ENCODE data around the gene MUC5B.

Gene MUC5B

GRCh38 chr11:1251236-1251770 is 28.4 kb downstream of the MUC5B start:
- H3K9me3 ChIP-seq (ENCODE audit: control insufficient read depth in 5 of 5, low read length in 5 of 5), result no peaks in the 10 kb centered on the region
- H3K9ac ChIP-seq (ENCODE audit: low read length in 5 of 5), result no peak overlapping the region
- H3K4me3 ChIP-seq (ENCODE audit: low read depth in 1 of 5, low read length in 5 of 5), result no peak overlapping the region
- H3K4me1 ChIP-seq (ENCODE audit: control insufficient read depth in 5 of 5, insufficient read depth in 5 of 5, low read length in 5 of 5), result no peaks in the 10 kb centered on the region
- H3K27me3 ChIP-seq (ENCODE audit: control insufficient read depth in 5 of 5, insufficient read depth in 4 of 5, low read length in 5 of 5), result no peaks in the 10 kb centered on the region
- no peaks in the 10 kb centered on the region for H3K36me3 ChIP-seq (ENCODE audit: control insufficient read depth in 5 of 5, insufficient read depth in 5 of 5, low read length in 5 of 5)
- H3K27ac ChIP-seq (ENCODE audit: low read depth, low read length), result no peak overlapping the region

GRCh38 chr11:1252371-1253102 is 29.7 kb downstream of the MUC5B start:
- Histone ChIP-seq H3K4me3 (ENCODE audit: low read depth in 1 of 5, low read length in 5 of 5) (no peak overlapping the region), H3K27ac (ENCODE audit: low read depth, low read length) (no peak overlapping the region), H3K36me3 (ENCODE audit: control insufficient read depth in 5 of 5, insufficient read depth in 5 of 5, low read length in 5 of 5) (no peaks in the 10 kb centered on the region), H3K9ac (ENCODE audit: low read length in 5 of 5) (no peak overlapping the region), H3K9me3 (ENCODE audit: control insufficient read depth in 5 of 5, low read length in 5 of 5) (no peaks in the 10 kb centered on the region), H3K27me3 (ENCODE audit: control insufficient read depth in 5 of 5, insufficient read depth in 4 of 5, low read length in 5 of 5) (peaks cover 5 to 8% (median 6%) of the 10 kb centered on the region in 5 donors), H3K4me1 (ENCODE audit: control insufficient read depth in 5 of 5, insufficient read depth in 5 of 5, low read length in 5 of 5) (no peaks in the 10 kb centered on the region)

GRCh38 chr11:1253103-1253485 is 30.2 kb downstream of the MUC5B start:
- Histone ChIP-seq H3K27ac (ENCODE audit: low read depth, low read length) (no peak overlapping the region), H3K4me1 (ENCODE audit: control insufficient read depth in 5 of 5, insufficient read depth in 5 of 5, low read length in 5 of 5) (no peaks in the 10 kb centered on the region), H3K4me3 (ENCODE audit: low read depth in 1 of 5, low read length in 5 of 5) (no peak overlapping the region), H3K9ac (ENCODE audit: low read length in 5 of 5) (no peak overlapping the region), H3K27me3 (ENCODE audit: control insufficient read depth in 5 of 5, insufficient read depth in 4 of 5, low read length in 5 of 5) (peaks cover 5 to 12% (median 8%) of the 10 kb centered on the region in 5 donors), H3K36me3 (ENCODE audit: control insufficient read depth in 5 of 5, insufficient read depth in 5 of 5, low read length in 5 of 5) (no peaks in the 10 kb centered on the region), H3K9me3 (ENCODE audit: control insufficient read depth in 5 of 5, low read length in 5 of 5) (no peaks in the 10 kb centered on the region)

- no peak overlapping the region for H3K9ac ChIP-seq (ENCODE audit: low read length in 5 of 5)
- H3K9me3 ChIP-seq (ENCODE audit: control insufficient read depth in 5 of 5, low read length in 5 of 5), result no peaks in the 10 kb centered on the region
- H3K27ac ChIP-seq (ENCODE audit: low read depth, low read length), result no peak overlapping the region
- H3K27me3 ChIP-seq (ENCODE audit: control insufficient read depth in 5 of 5, insufficient read depth in 4 of 5, low read length in 5 of 5), result peaks cover 5 to 12% (median 8%) of the 10 kb centered on the region in 5 donors
- no peaks in the 10 kb centered on the region for H3K4me1 ChIP-seq (ENCODE audit: control insufficient read depth in 5 of 5, insufficient read depth in 5 of 5, low read length in 5 of 5)
- no peak overlapping the region for H3K4me3 ChIP-seq (ENCODE audit: low read depth in 1 of 5, low read length in 5 of 5)
- no peaks in the 10 kb centered on the region for H3K36me3 ChIP-seq (ENCODE audit: control insufficient read depth in 5 of 5, insufficient read depth in 5 of 5, low read length in 5 of 5)
Observed at GRCh38 chr11:1254086-1254648, 31.3 kb downstream of the MUC5B start.

GRCh38 chr11:1254733-1255132 is 31.9 kb downstream of the MUC5B start:
- Histone ChIP-seq H3K4me1 (ENCODE audit: control insufficient read depth in 5 of 5, insufficient read depth in 5 of 5, low read length in 5 of 5) (no peaks in the 10 kb centered on the region), H3K9ac (ENCODE audit: low read length in 5 of 5) (no peak overlapping the region), H3K27ac (ENCODE audit: low read depth, low read length) (no peak overlapping the region), H3K36me3 (ENCODE audit: control insufficient read depth in 5 of 5, insufficient read depth in 5 of 5, low read length in 5 of 5) (no peaks in the 10 kb centered on the region), H3K9me3 (ENCODE audit: control insufficient read depth in 5 of 5, low read length in 5 of 5) (no peaks in the 10 kb centered on the region), H3K27me3 (ENCODE audit: control insufficient read depth in 5 of 5, insufficient read depth in 4 of 5, low read length in 5 of 5) (peaks cover 5 to 12% (median 8%) of the 10 kb centered on the region in 5 donors), H3K4me3 (ENCODE audit: low read depth in 1 of 5, low read length in 5 of 5) (no peak overlapping the region)

GRCh38 chr11:1255151-1255550 is 32.3 kb downstream of the MUC5B start:
- H3K27me3 ChIP-seq (ENCODE audit: control insufficient read depth in 5 of 5, insufficient read depth in 4 of 5, low read length in 5 of 5), result peaks cover 5 to 12% (median 8%) of the 10 kb centered on the region in 5 donors
- no peak overlapping the region for H3K9ac ChIP-seq (ENCODE audit: low read length in 5 of 5)
- H3K9me3 ChIP-seq (ENCODE audit: control insufficient read depth in 5 of 5, low read length in 5 of 5), result no peaks in the 10 kb centered on the region
- H3K4me1 ChIP-seq (ENCODE audit: control insufficient read depth in 5 of 5, insufficient read depth in 5 of 5, low read length in 5 of 5), result no peaks in the 10 kb centered on the region
- H3K36me3 ChIP-seq (ENCODE audit: control insufficient read depth in 5 of 5, insufficient read depth in 5 of 5, low read length in 5 of 5), result no peaks in the 10 kb centered on the region
- no peak overlapping the region for H3K4me3 ChIP-seq (ENCODE audit: low read depth in 1 of 5, low read length in 5 of 5)
- H3K27ac ChIP-seq (ENCODE audit: low read depth, low read length), result no peak overlapping the region

- Histone ChIP-seq H3K9ac (ENCODE audit: low read length in 5 of 5) (no peak overlapping the region), H3K27ac (ENCODE audit: low read depth, low read length) (no peak overlapping the region)
Observed at GRCh38 chr11:1256257-1257045, 33.6 kb downstream of the MUC5B start.

GRCh38 chr11:1257366-1257765 is 34.5 kb downstream of the MUC5B start:
- H3K9me3 ChIP-seq (ENCODE audit: control insufficient read depth in 5 of 5, low read length in 5 of 5), result no peaks in the 10 kb centered on the region
- peaks cover 5 to 12% (median 8%) of the 10 kb centered on the region in 5 donors for H3K27me3 ChIP-seq (ENCODE audit: control insufficient read depth in 5 of 5, insufficient read depth in 4 of 5, low read length in 5 of 5)
- H3K9ac ChIP-seq (ENCODE audit: low read length in 5 of 5), result no peak overlapping the region
- no peak overlapping the region for H3K4me3 ChIP-seq (ENCODE audit: low read depth in 1 of 5, low read length in 5 of 5)
- no peaks in the 10 kb centered on the region for H3K36me3 ChIP-seq (ENCODE audit: control insufficient read depth in 5 of 5, insufficient read depth in 5 of 5, low read length in 5 of 5)
- no peak overlapping the region for H3K27ac ChIP-seq (ENCODE audit: low read depth, low read length)
- H3K4me1 ChIP-seq (ENCODE audit: control insufficient read depth in 5 of 5, insufficient read depth in 5 of 5, low read length in 5 of 5), result peaks cover 0 to 7% (median 7%) of the 10 kb centered on the region in 5 donors

More at GRCh38 chr11:1256257-1257045, 33.6 kb downstream of the MUC5B start:
- H3K27me3 ChIP-seq (ENCODE audit: control insufficient read depth in 5 of 5, insufficient read depth in 4 of 5, low read length in 5 of 5), result peaks cover 5 to 12% (median 8%) of the 10 kb centered on the region in 5 donors
- H3K4me3 ChIP-seq (ENCODE audit: low read depth in 1 of 5, low read length in 5 of 5), result no peak overlapping the region
- no peaks in the 10 kb centered on the region for H3K36me3 ChIP-seq (ENCODE audit: control insufficient read depth in 5 of 5, insufficient read depth in 5 of 5, low read length in 5 of 5)
- no peaks in the 10 kb centered on the region for H3K4me1 ChIP-seq (ENCODE audit: control insufficient read depth in 5 of 5, insufficient read depth in 5 of 5, low read length in 5 of 5)
- no peaks in the 10 kb centered on the region for H3K9me3 ChIP-seq (ENCODE audit: control insufficient read depth in 5 of 5, low read length in 5 of 5)

- H3K36me3 ChIP-seq (ENCODE audit: control insufficient read depth in 5 of 5, insufficient read depth in 5 of 5, low read length in 5 of 5), result no peaks in the 10 kb centered on the region
- peaks cover 5 to 12% (median 8%) of the 10 kb centered on the region in 5 donors for H3K27me3 ChIP-seq (ENCODE audit: control insufficient read depth in 5 of 5, insufficient read depth in 4 of 5, low read length in 5 of 5)
- H3K9me3 ChIP-seq (ENCODE audit: control insufficient read depth in 5 of 5, low read length in 5 of 5), result no peaks in the 10 kb centered on the region
- H3K4me3 ChIP-seq (ENCODE audit: low read depth in 1 of 5, low read length in 5 of 5), result no peak overlapping the region
- H3K4me1 ChIP-seq (ENCODE audit: control insufficient read depth in 5 of 5, insufficient read depth in 5 of 5, low read length in 5 of 5), result peaks cover 1 to 13% (median 12%) of the 10 kb centered on the region in 5 donors
- no peak overlapping the region for H3K9ac ChIP-seq (ENCODE audit: low read length in 5 of 5)
- H3K27ac ChIP-seq (ENCODE audit: low read depth, low read length), result no peak overlapping the region
Observed at GRCh38 chr11:1257916-1258315, 35.0 kb downstream of the MUC5B start.

Measured in subcutaneous abdominal adipose tissue (tissue), 5 donors.